Cardiac muscle cell (in vitro differentiated cells and primary cell): ENCODE measurements around the gene NMRK2. TPM values are rescaled to one million over a fixed set of nuclear protein-coding genes. Genes with fewer than 3 reads are reported as not detected.

ENCODE experiments used
- DNase-seq, 2 donors: peaks; one replicate each; pipeline versions ENCODE4 v3.0.0 to v3.0.0-alpha.2; 2010 to 2017; ENCODE audit warnings: low read depth in 1 of 2, low spot score in 1 of 2
- H3K27ac ChIP-seq: fragments of 200-600 bp; sonication (generic); 2 replicates; pipeline ENCODE4 v1.5.1; 2016
- H3K27me3 ChIP-seq: fragments of 200-600 bp; sonication (generic); 2 replicates; pipeline ENCODE4 v1.6.0; 2016; ENCODE audit warnings: control low read depth
- H3K36me3 ChIP-seq: fragments of 200-600 bp; sonication (generic); 2 replicates; pipeline ENCODE4 v1.5.1; 2016; ENCODE audit warnings: control low read depth
- H3K4me1 ChIP-seq: fragments of 200-600 bp; sonication (generic); 2 replicates; pipeline ENCODE4 v1.8.1; 2017; ENCODE audit warnings: low read depth, mild to moderate bottlenecking, mixed run types
- H3K4me3 ChIP-seq: fragments of 200-600 bp; sonication (generic); 2 replicates; pipeline ENCODE4 v1.5.1; 2016; ENCODE audit warnings: mild to moderate bottlenecking
- H3K9me3 ChIP-seq: fragments of 200-600 bp; sonication (generic); 2 replicates; pipeline ENCODE4 v1.5.1; 2017; ENCODE audit warnings: low read depth, mild to moderate bottlenecking, control low read depth
- polyA plus RNA-seq: library from polyadenylated mRNA; unstranded; fragments of >200 nt; fragmentation: Nextera tagmentation; extraction: Ambion mirVana; gene quantifications from 2 replicates; pipeline ENCODE4 v1.2.1, GENCODE V29; 2016
- total RNA-seq: library from RNA; depleted of rRNA; stranded (reverse); fragments of >200 nt; gene quantifications from 2 replicates; pipeline ENCODE4 v1.2.3, GENCODE V29; 2016
- TF ChIP-seq, protein P1 (sequence below): IDR thresholded peaks from 2 replicates; pipeline ENCODE4 v1.5.1; 2012; ENCODE audit warnings: low read depth, mild to moderate bottlenecking, low read length

NMRK2 gene
- total and polyA plus RNA-seq, 2 experiments from 2014 or later: 32.9 to 39.4 TPM

- no peak for DNase-seq
- no peak overlapping the region for H3K27ac ChIP-seq
- TF ChIP-seq, protein P1, sequence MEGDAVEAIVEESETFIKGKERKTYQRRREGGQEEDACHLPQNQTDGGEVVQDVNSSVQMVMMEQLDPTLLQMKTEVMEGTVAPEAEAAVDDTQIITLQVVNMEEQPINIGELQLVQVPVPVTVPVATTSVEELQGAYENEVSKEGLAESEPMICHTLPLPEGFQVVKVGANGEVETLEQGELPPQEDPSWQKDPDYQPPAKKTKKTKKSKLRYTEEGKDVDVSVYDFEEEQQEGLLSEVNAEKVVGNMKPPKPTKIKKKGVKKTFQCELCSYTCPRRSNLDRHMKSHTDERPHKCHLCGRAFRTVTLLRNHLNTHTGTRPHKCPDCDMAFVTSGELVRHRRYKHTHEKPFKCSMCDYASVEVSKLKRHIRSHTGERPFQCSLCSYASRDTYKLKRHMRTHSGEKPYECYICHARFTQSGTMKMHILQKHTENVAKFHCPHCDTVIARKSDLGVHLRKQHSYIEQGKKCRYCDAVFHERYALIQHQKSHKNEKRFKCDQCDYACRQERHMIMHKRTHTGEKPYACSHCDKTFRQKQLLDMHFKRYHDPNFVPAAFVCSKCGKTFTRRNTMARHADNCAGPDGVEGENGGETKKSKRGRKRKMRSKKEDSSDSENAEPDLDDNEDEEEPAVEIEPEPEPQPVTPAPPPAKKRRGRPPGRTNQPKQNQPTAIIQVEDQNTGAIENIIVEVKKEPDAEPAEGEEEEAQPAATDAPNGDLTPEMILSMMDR: no peak
- no peaks in the 10 kb centered on the region for H3K4me1 ChIP-seq
- H3K27me3 ChIP-seq: no peaks in the 10 kb centered on the region
- peaks cover 74% of the 10 kb centered on the region for H3K36me3 ChIP-seq
- H3K4me3 ChIP-seq: no peak overlapping the region
- no peaks in the 10 kb centered on the region for H3K9me3 ChIP-seq
Measured at GRCh38 chr19:3978145-3978544, 45.3 kb downstream of the NMRK2 start.

- peaks cover 3% of the 10 kb centered on the region for H3K4me1 ChIP-seq
- no peaks in the 10 kb centered on the region for H3K9me3 ChIP-seq
- peaks cover 84% of the 10 kb centered on the region for H3K36me3 ChIP-seq
- no peak overlapping the region for H3K27ac ChIP-seq
- no peak for DNase-seq
- TF ChIP-seq, protein P1: no peak
- no peaks in the 10 kb centered on the region for H3K27me3 ChIP-seq
- no peak overlapping the region for H3K4me3 ChIP-seq
Measured at GRCh38 chr19:3979289-3979673, 46.4 kb downstream of the NMRK2 start.

- TF ChIP-seq, protein P1: no peak
- H3K27ac ChIP-seq: no peak overlapping the region
- peaks cover 3% of the 10 kb centered on the region for H3K4me1 ChIP-seq
- no peaks in the 10 kb centered on the region for H3K9me3 ChIP-seq
- no peaks in the 10 kb centered on the region for H3K27me3 ChIP-seq
- peaks cover 84% of the 10 kb centered on the region for H3K36me3 ChIP-seq
- no peak overlapping the region for H3K4me3 ChIP-seq
- DNase-seq: no peak
Measured at GRCh38 chr19:3979674-3980352, 46.9 kb downstream of the NMRK2 start.

GRCh38 chr19:3980353-3981251 lies 47.7 kb downstream of the NMRK2 start:
- Histone ChIP-seq H3K4me3 (no peak overlapping the region), H3K9me3 (no peaks in the 10 kb centered on the region), H3K4me1 (peaks cover 4% of the 10 kb centered on the region), H3K27ac (no peak overlapping the region), H3K27me3 (no peaks in the 10 kb centered on the region), H3K36me3 (peaks cover 83% of the 10 kb centered on the region)
- no peak for DNase-seq
- TF ChIP-seq, protein P1: no peak

DNA sequence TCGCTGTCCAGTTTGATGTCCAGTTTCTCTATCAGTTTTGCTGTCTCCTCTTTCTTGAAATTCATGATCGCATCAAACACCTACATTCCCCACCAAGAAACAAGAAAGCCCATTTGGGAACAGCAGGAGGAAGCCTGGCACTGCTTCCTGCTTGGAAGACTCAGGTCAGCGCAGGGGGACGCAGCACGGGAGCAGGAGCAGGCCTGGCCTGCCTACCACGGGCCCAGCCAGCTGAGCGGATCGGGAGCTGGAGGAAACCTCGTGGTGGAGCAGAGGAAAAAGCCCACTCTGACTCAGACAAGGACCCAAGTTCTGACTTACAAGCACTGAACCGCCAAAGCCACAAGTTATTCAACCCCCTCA lies 48.5 kb downstream of the NMRK2 start:
- no peak for DNase-seq
- H3K4me3 ChIP-seq: no peak overlapping the region
- H3K4me1 ChIP-seq: peaks cover 9% of the 10 kb centered on the region
- no peaks in the 10 kb centered on the region for H3K9me3 ChIP-seq
- H3K27ac ChIP-seq: no peak overlapping the region
- peaks cover 75% of the 10 kb centered on the region for H3K36me3 ChIP-seq
- TF ChIP-seq, protein P1: no peak
- H3K27me3 ChIP-seq: no peaks in the 10 kb centered on the region
